Hepatic stellate cell (primary cell): ENCODE results near the gene LDLRAD4.
"Not testable (repeated sequence)": the region's sequence is repeated elsewhere in the genome, so short reads cannot be mapped to it uniquely, and the experiment has no call there.

Source experiments
- DNase-seq: peaks from one replicate; pipeline ENCODE4 v3.0.0; 2011; ENCODE audit warnings: low spot score

The LDLRAD4 gene

GRCh38 chr18:13681701-13682100 lies 463.1 kb downstream of the LDLRAD4 start:
- no peak for DNase-seq

GRCh38 chr18:13684546-13684945 lies 466.0 kb downstream of the LDLRAD4 start:
- DNase-seq, result no peak

GRCh38 chr18:13688191-13689136 lies 469.9 kb downstream of the LDLRAD4 start:
- no peak for DNase-seq

- DNase-seq, result not testable (repeated sequence)
These were observed 471.5 kb downstream of the LDLRAD4 start for GRCh38 chr18:13690060-13690459.

GRCh38 chr18:13695337-13695736 lies 476.8 kb downstream of the LDLRAD4 start:
- not testable (repeated sequence) for DNase-seq

GRCh38 chr18:13696961-13697360 lies 478.4 kb downstream of the LDLRAD4 start:
- DNase-seq, result no peak

GRCh38 chr18:13700153-13700552 lies 481.6 kb downstream of the LDLRAD4 start:
- no peak for DNase-seq
